ENCODE results near the gene SLC22A12.
A peak's percentile ranks its signal among the peaks of the same experiment; 100 is the strongest.

Gene SLC22A12

DNA sequence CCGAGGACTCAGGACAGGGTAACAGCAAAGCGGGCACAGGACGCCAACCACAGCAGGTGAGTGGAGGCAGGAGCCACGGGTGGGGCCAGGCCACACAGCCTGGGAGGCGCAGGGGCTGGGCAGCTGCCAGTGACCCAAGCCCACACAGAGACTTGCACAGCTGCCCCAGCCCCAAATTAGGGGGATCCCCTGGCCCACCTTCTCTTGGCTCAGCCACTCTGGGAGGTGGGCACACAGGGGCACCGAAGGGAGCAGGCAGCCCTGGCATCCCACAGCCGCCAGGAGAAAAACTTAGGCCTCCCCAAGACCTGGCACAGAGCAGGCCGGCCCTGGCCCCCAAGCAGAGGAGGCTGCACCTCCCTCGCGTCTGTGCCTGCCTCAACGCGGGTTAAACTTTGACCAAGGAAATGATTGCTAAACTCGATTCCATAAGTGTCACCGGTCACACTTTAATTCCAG, at the start of gene SLC22A12:
Gene SLC22A12, plus strand, starts transcription at position 458 of the 459 bp plus-strand sequence. CDS start 337 bp downstream, outside the sequence.
- no peak for TF ChIP-seq POLR2A (IDR thresholded peaks at IDR 0.05; ENCODE audit: low read depth, low read length)
- DNase-seq (ENCODE audit: insufficient read length, low spot score) (no peak), FAIRE-seq (no peak)

DNA sequence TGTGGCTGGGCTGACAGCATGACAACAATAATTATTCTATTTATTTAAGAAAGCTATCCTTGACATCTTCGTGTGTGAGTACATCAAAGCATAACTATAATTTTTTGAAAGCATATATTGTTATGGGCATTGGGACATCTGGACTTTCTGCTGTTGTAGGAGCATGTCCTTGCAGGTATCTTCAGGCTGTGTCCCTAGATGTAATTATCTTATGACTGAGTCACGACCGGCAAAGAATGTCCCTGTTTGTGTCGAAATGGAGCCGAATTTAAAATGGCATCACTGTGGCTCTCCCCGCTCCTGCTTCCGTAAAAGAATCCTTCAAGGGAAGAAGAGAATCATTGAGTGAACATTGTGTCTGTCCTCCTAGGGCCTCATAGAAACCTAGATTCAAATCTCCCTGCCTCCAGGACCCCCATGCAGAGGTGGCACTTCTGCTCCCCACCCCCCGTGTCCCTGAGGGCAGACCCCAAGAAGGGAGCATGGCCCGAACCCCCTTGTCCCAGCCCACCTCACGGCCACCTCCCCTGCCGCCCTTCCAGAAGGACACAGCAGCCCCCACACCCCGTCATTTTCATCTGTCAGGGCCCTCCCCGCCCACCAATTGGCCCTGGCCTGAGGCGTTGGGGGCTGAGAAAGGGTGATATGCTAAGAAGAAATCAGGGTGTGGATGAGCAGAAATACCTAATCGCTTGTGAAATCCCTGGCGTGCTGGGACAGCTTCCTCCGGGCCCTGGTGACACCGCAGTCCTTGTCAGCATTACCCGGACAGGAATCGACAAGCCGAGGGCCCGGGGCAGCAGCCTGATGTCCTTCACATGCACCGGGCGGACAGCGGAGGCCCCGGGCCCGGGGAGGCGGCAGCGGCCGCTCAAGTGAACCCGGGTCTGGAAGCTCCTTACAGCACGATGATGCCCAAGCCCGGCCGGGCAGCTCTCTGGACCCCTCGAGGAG, 48.6 kb upstream of the SLC22A12 start:
- FAIRE-seq = no peak
- TF ChIP-seq POLR2A (IDR thresholded peaks at IDR 0.05; ENCODE audit: low read depth, low read length) = no peak

DNA sequence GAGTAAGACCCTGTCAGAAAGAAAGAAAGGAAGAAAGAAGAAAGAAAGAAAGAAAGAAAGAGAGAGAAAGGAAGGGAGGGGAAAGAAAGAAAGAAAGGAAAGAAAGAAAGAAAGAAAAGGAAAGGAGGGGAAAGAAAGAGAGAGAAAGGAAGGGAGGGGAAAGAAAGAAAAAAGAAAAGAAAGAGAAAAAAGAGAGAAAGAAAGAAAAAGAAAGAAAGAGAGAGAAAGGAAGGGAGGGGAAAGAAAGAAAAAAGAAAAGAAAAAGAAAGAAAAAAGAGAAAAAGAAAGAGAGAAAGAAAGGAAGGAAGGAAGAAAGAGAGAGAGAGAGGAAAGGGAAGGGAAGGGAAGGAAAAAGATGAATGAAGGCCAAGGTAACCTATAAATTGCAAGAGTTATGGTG, 47.2 kb upstream of the SLC22A12 start:
- TF ChIP-seq POLR2A (IDR thresholded peaks at IDR 0.05; ENCODE audit: low read depth, low read length) = no peak
- FAIRE-seq = no peak
- DNase-seq (ENCODE audit: insufficient read length, low spot score) = no peak

More for the DNA sequence above, 48.6 kb upstream of the SLC22A12 start:
- DNase-seq (ENCODE audit: insufficient read length, low spot score) = no peak

DNA sequence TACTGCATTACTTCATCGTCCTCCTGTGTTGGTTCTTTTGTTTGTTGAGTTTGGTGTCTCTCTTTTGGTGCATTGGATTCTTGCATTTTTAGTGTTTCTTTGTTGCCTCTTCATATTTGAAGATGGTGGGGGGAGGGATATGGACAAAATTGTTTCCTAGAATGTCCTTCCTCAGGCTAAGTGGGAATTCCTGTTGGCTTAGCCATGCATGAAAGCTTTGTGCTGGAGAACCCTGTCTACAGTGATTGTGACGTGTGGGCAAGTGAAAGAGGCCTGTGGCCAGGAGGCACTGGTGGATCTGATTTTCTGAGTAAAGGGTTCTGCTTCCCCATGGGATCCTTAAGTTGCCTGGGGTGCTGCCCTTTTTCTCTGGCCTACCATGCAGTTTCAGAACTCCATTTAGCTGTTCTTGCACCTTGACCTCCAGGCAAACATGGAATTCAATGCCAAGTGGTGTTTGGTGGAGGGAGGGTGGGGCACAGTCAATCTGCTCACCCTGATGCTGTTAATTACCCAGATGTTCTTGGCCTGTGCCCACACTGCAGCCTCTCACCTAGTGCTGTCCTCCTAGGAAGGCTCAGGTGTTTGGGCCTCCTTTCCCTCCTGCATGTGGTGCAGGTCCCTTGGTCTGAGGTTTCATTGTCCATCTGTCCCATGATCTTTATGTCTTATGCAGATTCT, 46.3 kb upstream of the SLC22A12 start:
- no peak for TF ChIP-seq POLR2A (IDR thresholded peaks at IDR 0.05; ENCODE audit: low read depth, low read length)
- no peak for FAIRE-seq
- no peak for DNase-seq (ENCODE audit: insufficient read length, low spot score)

DNA sequence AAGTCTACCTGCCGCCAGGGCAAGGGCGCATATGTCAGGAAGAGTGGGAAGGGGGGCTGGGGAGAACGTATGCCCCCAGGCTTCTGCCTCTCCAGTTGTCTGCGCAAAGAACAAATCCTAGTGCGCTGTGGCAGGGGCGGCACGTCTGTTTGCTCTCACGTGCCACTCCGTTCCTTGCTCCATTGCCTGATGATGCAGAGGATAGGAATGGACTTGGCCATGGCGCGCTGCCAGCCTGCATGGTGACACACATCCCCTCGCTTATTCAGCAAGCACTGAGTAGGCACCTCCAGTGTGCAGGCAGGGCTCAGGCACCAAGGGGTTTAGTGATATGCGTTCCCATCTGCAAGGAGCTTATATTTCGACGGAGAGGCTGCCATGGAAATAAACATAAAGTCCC, 45.4 kb upstream of the SLC22A12 start:
- TF ChIP-seq POLR2A (IDR thresholded peaks at IDR 0.05; ENCODE audit: low read depth, low read length) = no peak
- DNase-seq (ENCODE audit: insufficient read length, low spot score) (peak; percentile 86), FAIRE-seq (no peak)

DNA sequence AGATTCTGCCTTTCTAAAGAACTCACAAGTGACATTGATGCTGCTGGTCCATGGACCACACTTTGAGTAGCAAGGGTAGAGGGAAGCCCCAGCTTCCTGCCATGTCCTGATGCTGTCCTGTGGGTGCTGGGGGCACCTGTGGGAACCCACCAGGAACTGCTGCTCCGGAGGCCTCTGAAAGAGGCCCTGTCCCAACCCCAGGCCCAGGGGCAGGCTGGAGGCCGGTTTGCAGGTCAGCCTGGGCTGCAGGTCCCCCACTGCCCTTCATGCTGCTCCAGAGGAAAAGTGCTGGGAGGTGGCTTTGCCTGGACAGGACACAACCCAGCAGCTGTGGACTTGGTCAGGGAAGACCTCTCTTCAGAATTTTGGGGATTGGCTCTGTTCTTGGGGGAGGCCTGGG, 44.8 kb upstream of the SLC22A12 start:
- FAIRE-seq (no peak), DNase-seq (ENCODE audit: insufficient read length, low spot score) (no peak)
- no peak for TF ChIP-seq POLR2A (IDR thresholded peaks at IDR 0.05; ENCODE audit: low read depth, low read length)

DNA sequence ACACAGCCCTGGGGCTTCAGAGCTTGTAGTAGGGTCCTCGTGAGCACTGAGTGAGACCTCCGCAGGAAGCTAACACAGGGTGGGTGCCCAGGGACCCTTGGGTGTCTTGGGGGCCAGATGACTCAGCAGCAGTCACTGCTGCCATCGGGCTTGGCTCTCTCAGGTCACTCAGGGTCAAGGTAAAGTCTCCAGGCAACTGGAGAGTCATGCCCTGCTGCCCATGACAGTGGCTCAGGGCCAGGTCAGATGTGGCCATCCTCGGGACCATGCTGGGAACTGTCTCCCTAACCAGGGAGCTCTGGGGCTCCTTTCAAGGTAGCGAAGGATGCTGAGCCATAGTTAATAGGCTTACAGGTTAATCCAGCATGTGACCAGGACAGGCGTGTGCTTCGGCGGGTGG, 44.4 kb upstream of the SLC22A12 start:
- DNase-seq (ENCODE audit: insufficient read length, low spot score) = no peak
- no peak for FAIRE-seq
- no peak for TF ChIP-seq POLR2A (IDR thresholded peaks at IDR 0.05; ENCODE audit: low read depth, low read length)

DNA sequence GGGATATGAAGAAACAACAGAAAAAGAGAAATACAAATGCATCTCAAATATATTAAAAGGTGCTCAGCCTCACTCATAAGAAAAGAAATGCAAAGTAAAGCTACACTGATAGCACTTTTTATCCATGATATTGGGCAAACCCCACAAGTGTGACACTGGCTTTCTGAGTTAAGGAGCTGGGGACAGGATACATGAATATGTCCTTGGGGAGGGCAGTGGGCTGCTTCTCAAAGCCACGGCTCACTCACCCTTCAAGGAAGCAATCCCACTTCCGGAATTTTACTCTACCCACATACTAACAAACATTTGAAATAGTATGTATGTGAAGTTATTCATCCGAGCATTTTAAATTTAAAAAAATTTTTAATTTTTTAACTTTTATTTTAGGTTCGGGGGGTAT, 41.1 kb upstream of the SLC22A12 start:
- FAIRE-seq = no peak
- TF ChIP-seq POLR2A (IDR thresholded peaks at IDR 0.05; ENCODE audit: low read depth, low read length) = no peak
- DNase-seq (ENCODE audit: insufficient read length, low spot score) = no peak

DNA sequence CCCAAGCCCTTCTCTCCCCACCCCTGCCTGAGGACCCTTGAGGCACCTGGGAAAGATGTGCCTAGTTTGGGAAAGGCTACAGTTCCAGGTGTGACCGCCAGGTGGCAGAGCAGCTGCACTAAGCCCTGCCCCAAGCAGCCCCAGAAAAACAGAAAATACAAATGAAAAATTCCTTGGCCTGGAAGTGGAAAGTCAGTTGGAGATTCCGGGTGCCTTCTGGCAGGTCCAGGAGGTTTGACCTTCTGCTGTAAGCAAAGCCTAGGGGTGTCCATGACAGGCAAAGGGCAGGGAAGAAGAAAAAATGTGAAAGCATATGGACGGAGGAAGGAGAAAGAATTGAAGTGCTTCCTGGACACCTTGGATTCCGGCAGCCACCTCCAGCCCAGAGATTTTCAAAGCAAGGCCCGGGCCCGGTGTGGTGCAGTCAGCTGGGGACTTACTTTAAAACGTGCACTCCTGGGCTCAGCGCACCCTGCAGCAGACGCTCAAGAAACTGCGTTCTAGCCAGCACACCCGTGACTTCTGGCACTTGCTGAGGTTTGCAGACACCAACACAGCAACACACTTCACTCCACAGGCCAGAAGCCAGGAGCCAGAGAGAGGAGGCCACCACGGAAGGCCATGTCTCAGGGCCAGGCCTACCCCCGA, 37.3 kb upstream of the SLC22A12 start:
- no peak for FAIRE-seq
- DNase-seq (ENCODE audit: insufficient read length, low spot score) = peak; percentile 65
- no peak for TF ChIP-seq POLR2A (IDR thresholded peaks at IDR 0.05; ENCODE audit: low read depth, low read length)

DNA sequence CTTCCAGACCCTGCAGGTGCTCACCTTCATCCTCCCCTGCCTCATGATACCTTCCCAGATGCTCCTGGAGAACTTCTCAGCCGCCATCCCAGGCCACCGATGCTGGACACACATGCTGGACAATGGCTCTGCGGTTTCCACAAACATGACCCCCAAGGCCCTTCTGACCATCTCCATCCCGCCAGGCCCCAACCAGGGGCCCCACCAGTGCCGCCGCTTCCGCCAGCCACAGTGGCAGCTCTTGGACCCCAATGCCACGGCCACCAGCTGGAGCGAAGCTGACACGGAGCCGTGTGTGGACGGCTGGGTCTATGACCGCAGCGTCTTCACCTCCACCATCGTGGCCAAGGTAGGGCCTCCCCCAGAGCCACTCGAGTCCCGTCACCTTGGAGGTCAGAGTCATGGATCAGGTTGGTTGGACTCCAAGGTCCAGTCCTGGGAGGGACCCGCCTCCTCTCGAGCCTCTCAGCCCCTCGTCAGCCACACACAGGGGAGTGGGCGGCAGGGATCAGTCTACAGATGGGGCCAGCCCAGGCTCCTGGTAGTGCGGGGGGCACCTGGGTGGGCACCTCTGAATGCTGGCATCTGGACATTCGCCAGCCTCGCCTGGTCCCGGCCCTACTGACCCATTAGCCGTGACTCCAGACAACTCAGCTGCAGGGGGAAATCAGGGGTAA, 34.8 kb upstream of the SLC22A12 start:
- FAIRE-seq = no peak
- DNase-seq (ENCODE audit: insufficient read length, low spot score) = no peak
- TF ChIP-seq POLR2A (IDR thresholded peaks at IDR 0.05; ENCODE audit: low read depth, low read length) = no peak

DNA sequence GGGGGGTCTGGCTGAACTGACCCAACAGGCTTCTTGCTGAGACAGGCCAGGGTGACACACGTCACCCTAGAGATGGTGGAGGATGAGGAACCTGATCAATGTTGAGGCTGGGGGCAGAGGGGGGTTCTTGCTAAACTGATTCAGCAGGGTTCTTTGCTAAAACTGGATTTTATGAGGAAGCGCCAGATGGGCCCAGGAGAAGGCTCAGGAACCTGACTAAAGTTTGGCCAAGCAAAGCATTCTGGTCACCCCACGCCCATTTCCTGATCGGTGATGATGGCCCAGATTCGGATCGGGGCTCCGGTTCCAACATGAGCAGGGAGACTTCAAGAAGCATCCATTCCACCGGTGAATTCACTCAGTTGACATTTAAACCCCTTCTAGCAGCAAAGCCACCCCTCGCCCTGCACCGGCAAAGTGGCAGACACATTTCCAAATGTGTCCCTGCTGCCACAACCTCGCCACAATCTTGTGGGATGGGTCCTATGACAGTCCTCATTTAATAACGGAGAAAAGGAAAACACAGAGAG, 34.2 kb upstream of the SLC22A12 start:
- no peak for DNase-seq (ENCODE audit: insufficient read length, low spot score)
- no peak for TF ChIP-seq POLR2A (IDR thresholded peaks at IDR 0.05; ENCODE audit: low read depth, low read length)
- FAIRE-seq = no peak

DNA sequence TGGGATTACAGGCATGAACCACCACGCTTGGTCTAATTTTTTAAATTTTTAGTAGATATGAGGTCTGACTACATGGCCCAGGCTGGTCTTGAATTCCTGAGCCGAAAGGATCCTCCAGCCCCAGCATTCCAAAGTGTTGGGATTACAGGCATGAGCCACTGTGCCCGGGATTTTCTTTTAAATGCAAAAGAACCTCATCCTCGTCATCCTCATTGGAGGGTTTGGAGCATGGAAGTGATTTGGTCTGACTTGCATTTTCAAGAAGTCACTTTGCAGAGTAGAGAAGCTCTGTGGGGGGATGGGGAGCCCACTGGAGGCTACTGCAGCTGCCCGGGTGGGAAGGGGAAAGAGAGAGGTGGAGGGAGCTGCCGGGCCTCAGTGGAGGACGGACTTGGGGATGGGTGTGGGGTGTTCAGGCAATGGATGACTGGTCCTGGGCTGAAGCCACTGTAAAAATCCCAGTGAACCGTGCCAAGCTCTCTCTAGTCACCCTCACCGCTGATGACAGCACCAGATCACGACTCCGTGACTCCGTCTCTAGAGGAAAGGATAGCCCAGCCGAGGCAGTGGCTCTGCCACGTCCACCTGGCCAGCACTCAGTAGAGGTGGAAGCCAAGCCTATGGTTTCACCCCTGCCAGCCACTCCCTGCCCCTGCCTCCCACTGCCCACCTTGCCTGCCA, 32.8 kb upstream of the SLC22A12 start:
- no peak for TF ChIP-seq POLR2A (IDR thresholded peaks at IDR 0.05; ENCODE audit: low read depth, low read length)
- no peak for FAIRE-seq

DNA sequence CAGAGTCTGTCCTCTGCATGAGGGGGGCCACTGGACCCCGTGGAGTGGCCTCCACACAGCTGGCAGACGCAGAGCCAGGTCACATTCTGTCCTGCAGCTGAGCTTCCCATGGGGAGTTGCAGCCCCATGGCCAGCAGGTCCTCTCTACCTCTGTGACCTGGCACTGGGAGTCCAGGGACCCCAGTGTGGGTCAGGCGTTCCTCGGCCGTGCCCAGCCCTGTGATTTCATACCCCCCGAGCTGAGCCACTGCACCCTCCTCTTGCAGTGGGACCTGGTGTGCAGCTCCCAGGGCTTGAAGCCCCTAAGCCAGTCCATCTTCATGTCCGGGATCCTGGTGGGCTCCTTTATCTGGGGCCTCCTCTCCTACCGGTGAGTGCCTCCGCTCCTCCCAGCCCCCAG, 32.2 kb upstream of the SLC22A12 start:
- no peak for FAIRE-seq
- no peak for DNase-seq (ENCODE audit: insufficient read length, low spot score)
- no peak for TF ChIP-seq POLR2A (IDR thresholded peaks at IDR 0.05; ENCODE audit: low read depth, low read length)

More for the DNA sequence above, 32.8 kb upstream of the SLC22A12 start:
- DNase-seq (ENCODE audit: insufficient read length, low spot score) = no peak

All from H54 (cell line).